Frontal cortex (tissue), 4 donors: ENCODE data around the gene OCEL1. TPM values are rescaled to one million over a fixed set of nuclear protein-coding genes. Genes with fewer than 3 reads are reported as not detected.

ENCODE experiments used
- DNase-seq, 2 donors: peaks; one replicate each; pipeline ENCODE4 v3.0.0; 2012; ENCODE audit warnings: low spot score in 2 of 2
- FAIRE-seq: peaks from 2 replicates; lab custom pipeline; 2012; peaks lifted over from hg19 to GRCh38; lab: Jason Lieb, UNC
- total RNA-seq: library from RNA; depleted of rRNA; stranded (reverse); fragments of >200 nt; gene quantifications from one replicate; pipeline ENCODE4 v1.2.3, GENCODE V29; 2014
- donor health status: control.
- donor health status: control.
- donor health status: control.

Gene OCEL1
- total RNA-seq, 1 donor from 2014 or later: 0.82 TPM

DNA sequence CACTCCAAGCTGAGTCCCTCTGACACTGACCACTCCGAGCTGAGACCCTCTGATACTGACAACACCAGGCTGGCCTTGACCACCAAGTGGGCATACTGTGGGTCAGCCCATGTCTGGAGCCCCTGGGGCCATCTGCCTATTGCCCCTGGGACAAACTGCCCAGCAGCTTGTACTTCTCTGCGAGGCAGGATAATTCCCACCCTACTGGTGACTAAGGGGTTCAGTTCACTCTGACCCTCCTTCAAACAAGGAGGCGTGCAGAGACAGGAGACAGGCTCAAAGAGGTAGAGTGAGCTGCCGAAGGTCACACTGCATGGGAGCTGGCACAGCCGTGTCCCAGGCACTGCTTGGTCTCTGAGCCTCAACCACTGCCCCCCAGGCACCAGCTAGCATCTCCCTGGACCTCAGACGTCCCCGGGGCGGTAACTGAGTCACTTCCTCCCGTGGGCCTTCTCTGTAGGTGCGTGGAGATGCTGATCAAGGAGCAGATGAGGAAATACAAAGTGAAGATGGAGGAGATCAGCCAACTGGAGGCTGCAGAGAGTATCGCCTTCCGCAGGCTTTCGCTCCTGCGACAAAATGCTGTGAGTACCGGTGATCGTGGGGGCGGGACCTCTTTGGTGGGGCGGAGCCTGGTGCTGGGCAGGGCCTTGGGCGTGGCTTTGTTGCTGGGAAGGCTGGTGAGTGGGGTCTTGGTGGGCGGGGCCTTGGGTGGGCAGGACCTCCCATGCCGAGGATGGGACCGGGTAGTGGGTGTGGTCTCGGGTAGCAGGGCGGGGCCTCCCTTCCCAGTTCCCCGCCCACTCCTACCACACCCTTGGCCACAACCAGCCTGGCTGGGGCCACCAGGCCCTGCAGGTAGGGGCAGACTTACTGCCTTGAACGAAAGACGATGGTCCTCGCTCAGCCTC lies 16.6 kb upstream of the OCEL1 start:
- FAIRE-seq: no peak
- DNase-seq: no peak

DNA sequence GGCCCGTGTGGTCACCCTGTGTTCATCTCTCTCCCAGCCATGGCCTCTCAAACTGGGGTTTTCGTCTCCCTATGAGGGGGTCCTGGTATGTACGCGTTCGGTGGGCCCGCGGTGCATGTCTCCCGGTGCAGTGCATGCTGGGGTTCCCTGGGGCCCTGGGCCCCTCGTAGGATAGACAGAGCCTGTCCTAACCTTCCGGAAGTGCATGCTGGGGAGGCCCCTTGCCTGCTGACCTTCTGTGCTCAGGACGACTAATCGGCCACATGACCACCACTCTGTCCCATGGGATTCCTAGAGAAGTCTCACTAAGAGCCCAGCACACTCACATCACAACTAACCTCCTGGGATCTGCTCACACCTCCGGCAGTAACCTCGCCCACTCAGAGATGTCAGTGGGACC lies 15.7 kb upstream of the OCEL1 start:
- DNase-seq: no peak
- FAIRE-seq: no peak

DNA sequence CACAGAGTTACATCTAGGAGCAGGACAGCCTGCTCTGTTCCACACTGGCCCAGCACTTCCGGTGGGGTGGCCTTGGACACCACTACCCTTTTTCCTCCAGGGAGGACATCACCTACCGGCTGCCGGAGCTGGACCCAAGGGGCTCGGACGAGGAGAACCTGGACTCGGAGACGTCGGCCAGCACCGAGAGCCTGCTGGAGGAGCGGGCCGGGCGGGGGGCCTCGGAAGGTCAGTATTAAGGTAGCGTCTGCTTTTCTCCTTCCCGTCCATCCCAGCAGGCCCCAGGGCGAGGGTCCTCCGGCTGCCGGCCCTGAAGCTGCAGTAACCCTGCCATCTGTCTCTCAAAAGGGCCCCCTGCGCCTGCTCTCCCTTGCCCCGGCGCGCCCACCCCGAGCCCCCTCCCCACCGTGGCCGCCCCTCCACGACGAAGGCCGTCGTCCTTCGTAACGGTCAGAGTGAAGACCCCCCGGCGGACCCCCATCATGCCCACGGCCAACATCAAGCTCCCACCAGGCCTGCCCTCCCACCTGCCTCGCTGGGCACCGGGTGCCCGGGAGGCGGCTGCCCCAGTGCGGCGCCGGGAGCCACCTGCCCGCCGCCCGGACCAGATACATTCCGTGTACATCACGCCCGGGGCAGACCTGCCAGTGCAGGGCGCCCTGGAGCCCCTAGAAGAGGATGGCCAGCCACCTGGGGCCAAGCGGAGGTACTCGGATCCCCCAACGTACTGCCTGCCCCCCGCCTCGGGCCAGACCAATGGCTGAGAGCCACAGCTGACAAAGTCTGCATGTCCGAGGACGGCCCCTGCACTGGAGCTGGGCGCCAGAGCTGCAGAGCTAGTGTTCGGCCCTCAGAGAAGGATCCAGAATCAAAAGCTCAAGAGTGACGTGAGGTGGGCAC lies 14.2 kb upstream of the OCEL1 start:
- FAIRE-seq (no peak), DNase-seq (no peak)

DNA sequence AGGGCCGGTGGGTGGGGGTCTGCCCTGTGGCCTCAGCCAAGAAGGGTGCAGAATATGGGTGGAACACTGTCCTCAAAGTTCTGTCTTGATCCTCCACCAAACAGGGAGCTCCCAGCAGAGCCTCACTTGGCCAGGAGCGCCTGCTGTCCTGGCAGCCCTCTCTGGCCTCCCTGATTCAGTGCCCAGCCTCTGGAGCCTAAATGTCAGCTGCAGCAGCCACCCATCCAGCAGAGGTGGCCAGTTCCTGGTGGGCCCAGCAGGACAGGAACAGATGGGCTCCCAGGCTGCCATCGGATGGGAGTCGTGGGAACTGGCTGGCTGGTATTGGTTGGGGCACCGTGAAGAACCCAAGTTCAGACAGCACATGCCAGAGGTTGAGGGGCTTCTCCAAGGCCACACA lies 12.7 kb upstream of the OCEL1 start:
- no peak for DNase-seq
- FAIRE-seq: no peak

DNA sequence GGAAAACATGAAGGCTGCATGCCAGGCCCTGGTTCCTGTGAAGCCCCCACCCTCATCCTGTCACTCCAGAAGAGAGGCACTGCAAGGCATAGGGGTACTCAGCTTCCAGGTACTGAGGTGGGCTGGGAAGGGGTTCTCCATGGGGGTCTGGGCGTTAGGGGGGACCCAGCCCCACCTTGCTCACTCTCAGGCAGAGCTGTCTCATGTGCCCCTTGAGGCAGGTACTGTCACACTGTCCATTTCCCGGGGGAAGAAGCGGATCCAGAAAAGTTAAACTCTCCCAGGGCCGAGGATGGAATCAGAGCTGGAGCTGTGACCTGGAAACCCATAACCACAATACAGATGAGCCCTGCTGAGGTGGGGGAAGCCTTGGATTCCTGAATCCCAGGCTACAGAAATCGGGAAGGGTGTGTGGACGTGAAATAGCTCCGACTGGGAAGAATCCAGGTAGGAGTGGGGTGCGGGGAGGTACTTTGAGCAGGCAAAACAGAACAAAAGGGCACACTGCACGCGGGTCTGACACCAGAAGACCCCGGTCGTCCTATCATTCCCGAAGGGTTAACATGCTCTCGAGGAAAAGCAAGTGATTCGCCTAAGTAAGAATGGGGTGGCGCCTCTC lies 11.4 kb upstream of the OCEL1 start:
- DNase-seq: no peak
- FAIRE-seq: no peak

DNA sequence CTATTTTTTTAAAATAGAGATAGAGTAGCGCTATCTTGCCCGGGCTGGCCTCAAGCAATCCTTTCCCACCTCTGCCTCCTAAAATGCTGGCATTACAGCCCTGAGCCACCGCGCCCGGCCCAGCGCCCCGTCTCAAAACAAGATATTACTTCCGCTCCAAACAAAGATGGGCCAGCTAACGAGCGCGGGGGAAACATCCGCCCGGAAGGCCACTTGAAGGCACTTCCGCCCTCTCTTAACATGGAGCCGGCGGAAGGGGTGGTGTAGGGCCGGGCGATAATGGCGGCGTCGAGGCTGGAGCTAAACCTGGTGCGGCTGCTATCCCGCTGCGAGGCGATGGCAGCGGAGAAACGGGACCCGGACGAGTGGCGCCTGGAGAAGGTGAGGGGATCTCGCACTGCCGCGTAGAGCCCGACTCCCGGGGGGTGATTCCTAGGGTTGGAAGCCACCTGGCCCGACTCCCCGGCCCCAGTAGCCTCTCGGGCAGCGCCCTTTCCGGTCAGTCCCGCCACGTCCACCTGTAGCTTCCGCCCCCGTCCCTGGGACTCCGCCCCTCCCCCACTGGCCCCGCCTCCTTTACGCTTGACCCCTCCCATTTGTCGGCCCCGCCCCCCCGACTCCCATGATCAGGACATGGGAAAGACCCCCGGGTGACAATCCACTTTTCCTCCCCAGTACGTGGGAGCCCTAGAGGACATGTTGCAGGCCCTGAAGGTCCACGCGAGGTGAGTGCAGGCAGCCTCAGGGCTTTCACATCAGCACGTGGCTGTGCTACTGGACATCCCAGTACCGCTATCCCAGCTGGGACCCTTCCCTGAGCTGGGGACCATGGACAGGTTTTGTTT lies 10.7 kb upstream of the OCEL1 start, which contains the start of gene USE1:
USE1 (plus strand) TSS at position 231 of the 845 bp plus-strand sequence; CDS start at position 280, 49 bp downstream.
- DNase-seq (peak; percentile 86 to 92), FAIRE-seq (no peak)

DNA sequence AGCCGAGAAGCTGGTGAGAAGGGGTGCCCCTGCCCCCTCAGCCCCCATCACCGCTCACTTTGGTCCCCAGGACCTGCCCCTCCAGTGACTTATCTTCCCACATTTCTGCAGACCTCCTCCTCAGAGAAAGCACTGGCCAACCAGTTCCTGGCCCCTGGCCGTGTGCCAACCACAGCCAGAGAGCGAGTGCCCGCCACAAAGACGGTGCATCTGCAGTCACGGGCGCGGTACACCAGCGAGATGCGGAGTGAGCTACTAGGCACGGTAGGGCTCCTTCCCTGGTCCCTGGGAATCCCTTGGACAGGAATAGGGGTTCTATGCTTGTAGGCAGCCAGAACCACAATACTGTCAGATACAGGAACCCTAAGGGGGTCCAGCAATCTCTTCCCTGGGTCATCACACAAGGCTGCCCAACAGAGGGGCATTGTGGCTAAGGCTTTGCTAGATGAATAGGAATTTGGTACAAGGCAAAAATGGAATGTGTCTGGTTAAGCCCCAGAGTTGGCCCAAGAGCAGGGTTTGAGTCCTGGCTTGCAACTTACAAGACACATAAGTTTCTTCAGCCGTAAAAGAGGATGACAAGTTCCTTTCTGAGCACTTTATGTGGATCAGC lies 9.9 kb upstream of the OCEL1 start:
- DNase-seq: no peak
- no peak for FAIRE-seq

DNA sequence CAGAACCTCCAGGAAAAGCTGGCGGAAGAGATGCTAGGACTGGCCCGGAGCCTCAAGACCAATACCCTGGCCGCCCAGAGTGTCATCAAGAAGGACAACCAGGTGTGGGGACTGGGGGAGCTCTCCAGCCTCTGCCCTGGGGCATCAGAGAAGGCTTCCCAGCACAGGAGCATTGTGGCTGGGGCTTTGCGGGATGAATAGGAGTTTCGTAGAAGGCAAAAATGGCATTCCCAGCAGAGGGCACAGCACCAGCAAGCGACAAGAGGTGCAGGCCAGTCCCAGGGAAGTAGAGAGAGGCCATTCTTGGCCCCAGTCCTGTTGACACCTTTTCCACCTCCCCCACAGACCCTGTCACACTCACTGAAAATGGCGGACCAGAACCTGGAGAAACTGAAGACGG lies 6.7 kb upstream of the OCEL1 start:
- no peak for FAIRE-seq
- DNase-seq: no peak

DNA sequence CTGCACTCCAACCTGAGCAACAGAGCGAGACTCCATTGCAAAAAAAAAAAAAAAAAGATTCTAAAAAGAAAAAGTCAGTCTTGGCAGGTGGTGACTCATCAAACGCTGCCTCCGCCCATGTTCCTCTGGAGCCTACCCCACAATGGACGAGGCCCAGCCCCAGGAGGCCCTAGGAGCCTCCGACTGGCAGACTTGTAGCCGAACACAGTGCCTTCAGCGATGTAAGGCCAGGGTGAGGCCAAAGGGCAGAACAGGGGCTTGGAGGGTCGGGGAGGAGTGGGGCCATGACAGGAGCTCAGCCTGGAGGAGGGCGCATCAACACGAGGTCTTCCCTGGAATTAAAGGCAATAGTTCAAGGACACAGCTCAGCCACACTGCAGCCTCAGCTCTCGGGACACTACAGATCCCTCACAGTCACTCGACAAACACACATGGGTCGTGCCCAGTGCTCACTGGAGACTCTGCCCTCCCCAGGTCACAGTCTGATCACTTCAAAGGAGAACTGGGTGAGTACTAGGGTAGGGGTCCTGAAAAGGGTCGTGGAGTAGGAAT lies 5.7 kb upstream of the OCEL1 start:
- DNase-seq (no peak), FAIRE-seq (no peak)

DNA sequence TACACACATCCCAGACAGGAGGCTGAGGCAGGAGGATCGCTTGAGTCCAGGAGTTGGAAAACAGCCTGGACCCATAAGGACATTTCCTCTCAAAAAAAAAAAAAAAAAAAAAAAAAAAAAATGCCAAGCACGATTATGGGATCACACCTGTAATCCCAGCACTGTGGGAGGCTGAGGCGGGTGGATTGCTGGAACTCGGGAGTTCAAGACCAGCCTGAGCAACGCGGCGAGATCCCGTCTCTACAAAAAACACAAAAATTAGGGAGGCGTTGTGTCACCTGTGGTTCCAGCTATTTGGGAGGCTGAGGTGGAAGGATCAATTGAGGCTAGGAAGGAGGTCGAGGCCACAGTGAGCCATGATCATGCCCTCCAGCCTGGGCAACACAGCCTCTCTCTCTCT lies 973 bp upstream of the OCEL1 start:
- FAIRE-seq: no peak
- DNase-seq: no peak

DNA sequence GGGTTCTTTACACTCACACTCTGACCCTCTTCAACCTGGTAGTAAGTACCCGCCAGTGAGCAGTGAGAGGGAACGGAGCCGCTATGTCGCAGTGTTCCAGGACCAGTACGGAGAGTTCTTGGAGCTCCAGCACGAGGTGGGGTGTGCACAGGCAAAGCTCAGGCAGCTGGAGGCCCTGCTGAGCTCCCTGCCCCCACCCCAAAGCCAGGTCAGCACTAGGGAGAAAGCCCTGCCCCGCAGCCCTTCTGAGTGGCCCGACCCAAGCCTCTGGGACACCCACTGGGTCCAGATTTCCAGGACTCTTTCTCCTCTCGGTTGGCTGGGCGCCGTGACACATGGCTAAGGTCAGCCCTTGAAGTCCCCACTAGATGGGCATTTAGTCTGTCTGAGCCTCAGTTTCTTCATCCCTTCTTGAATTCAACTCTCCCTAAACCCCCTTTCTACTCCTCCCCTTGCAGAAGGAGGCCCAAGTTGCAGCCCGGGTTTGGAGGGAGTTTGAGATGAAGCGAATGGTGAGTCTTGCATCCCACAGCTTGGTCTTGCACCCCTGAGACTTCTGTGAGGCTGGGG lies 1.9 kb downstream of the OCEL1 start:
- no peak for DNase-seq
- no peak for FAIRE-seq

DNA sequence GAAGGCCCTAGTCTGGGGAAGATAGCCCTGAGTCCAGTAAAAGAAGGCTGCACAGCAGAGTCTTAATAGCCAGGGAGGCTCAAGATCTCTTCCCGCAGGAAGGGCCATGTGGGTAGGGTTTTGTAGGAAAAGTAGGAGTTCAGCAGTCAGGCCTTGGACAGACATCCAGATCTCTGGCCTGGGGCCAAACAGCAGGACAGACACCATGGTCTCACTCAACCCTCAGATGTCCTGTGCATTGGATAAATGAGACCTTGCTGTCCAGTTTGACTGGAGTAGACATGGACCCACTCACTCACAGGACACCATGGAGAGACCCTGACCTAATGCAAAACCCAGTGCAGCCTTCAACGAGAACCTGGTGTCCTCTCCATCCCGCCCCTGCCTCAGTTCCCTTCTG lies 3.9 kb downstream of the OCEL1 start:
- DNase-seq (no peak), FAIRE-seq (no peak)

DNA sequence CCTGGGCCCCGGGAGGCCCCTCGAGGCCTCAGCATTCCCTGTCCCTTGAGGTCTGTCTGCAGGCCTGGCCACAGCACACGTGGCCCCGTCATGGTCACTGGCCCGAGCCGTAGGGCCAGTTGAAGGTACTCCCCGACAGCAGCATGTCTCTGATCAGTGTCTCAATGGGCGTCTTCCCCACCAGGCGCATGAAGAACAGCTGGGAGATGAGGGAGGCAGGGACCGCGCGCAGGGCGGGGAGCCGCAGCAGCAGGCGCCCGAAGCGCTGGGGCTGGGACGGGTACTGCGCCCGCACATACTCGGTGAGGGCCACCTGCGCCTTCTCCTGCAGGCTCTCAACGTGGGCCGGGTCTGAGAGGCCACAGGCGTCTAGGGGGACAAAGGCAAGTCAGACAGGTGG lies 6.2 kb downstream of the OCEL1 start:
- FAIRE-seq: no peak
- no peak for DNase-seq

DNA sequence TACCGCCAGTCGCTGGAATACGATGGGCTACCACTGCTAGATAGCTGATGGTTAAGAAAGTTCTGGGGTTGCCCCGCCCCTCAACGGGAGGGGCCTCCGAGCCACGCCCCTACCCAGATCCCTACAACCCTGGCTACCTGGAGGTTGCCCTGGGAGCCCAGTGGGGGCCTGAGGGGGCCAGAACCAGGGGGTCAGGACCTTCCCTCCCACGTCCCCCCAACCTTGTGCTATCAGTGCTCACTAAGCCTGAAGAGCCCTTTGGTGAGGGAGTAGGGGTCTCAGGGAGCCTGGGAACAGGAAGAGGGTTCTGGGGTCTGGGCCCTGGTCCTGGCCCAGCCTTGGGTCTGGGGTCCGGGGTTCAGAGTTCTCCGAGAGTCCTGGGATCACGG lies 8.9 kb downstream of the OCEL1 start:
- no peak for FAIRE-seq
- peak in 1 of 2 donors; percentile 62 for DNase-seq

DNA sequence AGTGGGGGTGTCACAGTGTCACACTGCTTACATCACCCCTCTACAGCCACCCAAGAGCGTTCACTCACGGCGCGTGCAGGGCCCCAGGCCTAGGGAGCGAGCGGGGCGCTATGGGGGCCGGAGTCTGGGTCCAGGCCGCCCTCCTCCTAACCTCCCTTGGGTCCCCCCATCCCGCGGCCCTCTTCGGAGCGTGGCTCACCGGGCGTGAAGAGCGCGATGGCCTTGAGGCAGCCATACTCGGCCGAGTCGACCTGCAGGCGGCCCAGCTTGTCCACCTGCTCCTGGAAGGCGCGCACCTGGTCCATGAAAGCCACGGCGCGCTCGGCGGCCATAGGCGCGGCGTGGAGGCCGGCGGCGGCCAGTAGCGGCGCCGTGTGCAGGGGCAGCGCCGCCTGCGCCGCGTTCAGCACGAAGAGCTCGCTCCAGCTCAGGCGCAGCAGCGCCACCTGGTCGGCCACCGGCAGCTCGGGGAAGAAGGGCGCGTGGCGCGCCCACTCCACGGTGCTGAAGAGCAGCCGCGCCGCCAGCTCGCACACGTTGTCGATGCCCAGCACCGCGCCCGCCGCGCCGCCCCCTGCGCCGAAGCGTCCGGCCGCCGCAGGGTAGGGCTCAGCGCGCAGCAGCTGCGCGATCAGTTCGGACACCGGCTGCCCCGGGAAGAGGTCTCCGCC lies 9.4 kb downstream of the OCEL1 start:
- FAIRE-seq (no peak), DNase-seq (peak; percentile 77 to 80)

DNA sequence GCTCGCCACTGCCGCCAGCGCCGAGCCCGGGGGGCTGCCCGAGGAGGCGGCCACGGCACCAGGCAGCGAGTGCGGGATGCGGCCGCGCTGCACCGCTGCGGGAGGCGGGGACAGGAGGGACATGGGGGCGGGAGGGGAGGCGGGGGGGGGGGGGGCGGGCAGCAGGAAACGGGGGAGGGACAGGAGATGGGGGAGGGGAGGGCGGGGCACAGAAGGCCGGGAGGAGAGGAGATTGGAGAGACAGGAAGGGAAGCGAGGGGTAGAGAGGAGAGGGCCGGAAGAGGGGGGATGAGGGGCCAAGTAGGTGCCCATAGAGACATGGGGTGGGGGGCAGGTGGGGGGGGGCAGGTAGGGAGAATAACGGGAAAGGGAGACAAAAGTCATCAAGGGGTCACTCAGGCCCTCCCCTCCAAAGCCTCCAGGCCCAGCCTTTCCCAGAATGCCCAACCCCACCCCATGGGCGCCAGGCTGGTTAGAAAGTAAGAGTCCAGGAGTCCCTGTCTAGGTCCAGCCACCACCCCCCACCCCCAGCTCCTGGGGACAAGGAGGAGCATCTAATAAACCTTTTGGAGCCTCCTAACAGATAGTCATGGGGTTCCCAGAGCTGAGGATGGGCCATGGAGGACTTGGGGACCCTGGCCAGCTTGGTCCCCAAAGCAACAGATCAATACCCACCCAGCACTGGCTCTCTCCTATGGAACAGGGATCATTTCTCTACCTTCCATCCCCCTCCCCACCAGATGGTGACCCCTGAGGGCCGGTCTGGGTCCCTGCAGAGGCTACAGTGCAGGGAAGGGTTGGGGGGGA lies 10.1 kb downstream of the OCEL1 start:
- no peak for FAIRE-seq
- DNase-seq: no peak
